ENCODE data around the gene YWHAQ. TPM values are rescaled to one million over a fixed set of nuclear protein-coding genes. Genes with fewer than 3 reads are reported as not detected.

The YWHAQ gene
- total and polyA plus RNA-seq, 9 of the 15 experiments (the other 6 are each of a cell fraction or from before 2014, with no cell fraction given), result 63.1 to 359 (median 203) TPM

- TF ChIP-seq GATA2 (CRISPR knock-in tag; IDR thresholded peaks at IDR 0.05) (no peak), ZNF592 (IDR thresholded peaks at IDR 0.05) (no peak), FOSL1 (tag; conservative IDR thresholded peaks at IDR 0.05) (peak; percentile 93), ILK (tag; IDR thresholded peaks at IDR 0.05; ENCODE audit: borderline replicate concordance, low read depth) (no peak)
Measured at GRCh38 chr2:9565436-9566153, 65.2 kb downstream of the YWHAQ start (continued).

GRCh38 chr2:9560628-9561027 lies 70.2 kb downstream of the YWHAQ start:
- H3K27ac ChIP-seq (ENCODE audit: extremely low read depth, low read depth, low read length), result no peak overlapping the region
- WGBS (ENCODE audit: insufficient coverage, low coverage, missing lambda C conversion rate), result 42% methylated on average over 2 of the region's 2 CpGs
- no peaks in the 10 kb centered on the region for H3K9me1 ChIP-seq (ENCODE audit: control insufficient read depth, insufficient read depth, low read length)
- H3K4me3 ChIP-seq, result no peak overlapping the region
- no peak for DNase-seq (ENCODE audit: extremely low read depth in 1 of 4, low spot score in 3 of 4)
- in situ Hi-C loops (cut with MboI) (no loop called here), intact Hi-C loops (cut with micrococcal nuclease) (no loop called here)
- H4K20me1 ChIP-seq (replicated peaks; ENCODE audit: control insufficient read depth, insufficient read depth, low read length), result no peaks in the 10 kb centered on the region
- no peak overlapping the region for H3K9ac ChIP-seq (ENCODE audit: insufficient read depth in 1 of 2, low read depth in 2 of 2, low read length in 2 of 2)
- FAIRE-seq, result no peak
- no peaks in the 10 kb centered on the region for H3K36me3 ChIP-seq (ENCODE audit: control insufficient read depth, insufficient read depth, low read length)
- POLR2A ChIA-PET, result no interaction called here
- no TSS peak for BruUV-seq (replicated peaks)
- no peak overlapping the region for H2AFZ ChIP-seq (ENCODE audit: low read depth, low read length)
- peaks cover under 1 to 4% of the 10 kb centered on the region in 2 experiments; a peak in 2 of 5 replicates for H3K4me1 ChIP-seq (replicated peaks in 1 of 2; ENCODE audit: control insufficient read depth in 2 of 2, insufficient read depth in 2 of 2, low read length in 2 of 2)
- H3K4me2 ChIP-seq (ENCODE audit: insufficient read depth, low read length), result no peak overlapping the region
- H3K27me3 ChIP-seq (ENCODE audit: control insufficient read depth in 2 of 2, insufficient read depth in 2 of 2, low read length in 2 of 2), result no peaks in the 10 kb centered on the region
- H3K79me2 ChIP-seq (ENCODE audit: control insufficient read depth, insufficient read depth, low read length), result peaks cover 12% of the 10 kb centered on the region
- no peak for ATAC-seq
- CTCF ChIA-PET (ENCODE audit: low intra/inter-chr PET ratio), result no interaction called here
- no peaks in the 10 kb centered on the region for H3K9me3 ChIP-seq (replicated peaks; ENCODE audit: control insufficient read depth, insufficient read depth, low read depth, low read length)
- TF ChIP-seq ZFPM2 (CRISPR knock-in tag; IDR thresholded peaks at IDR 0.05), result no peak
- no peak for TF ChIP-seq ZNF41 (CRISPR knock-in tag; conservative IDR thresholded peaks at IDR 0.05)
- TF ChIP-seq HOXB6 (CRISPR knock-in tag; IDR thresholded peaks at IDR 0.05; ENCODE audit: borderline replicate concordance), result no peak
- TF ChIP-seq POLR2A (conservative IDR thresholded peaks at IDR 0.05), result no peak
- TF ChIP-seq TGIF2 (CRISPR knock-in tag; IDR thresholded peaks at IDR 0.05), result no peak
- no peak for TF ChIP-seq HOMEZ (CRISPR knock-in tag; IDR thresholded peaks at IDR 0.05)
- no peak for TF ChIP-seq SMAD1 (IDR thresholded peaks at IDR 0.05; ENCODE audit: low read depth, low read length, partially characterized antibody)
- TF ChIP-seq C11orf30 (IDR thresholded peaks at IDR 0.05; ENCODE audit: low read depth), result no peak
- no peak for TF ChIP-seq ELF4 (CRISPR knock-in tag; IDR thresholded peaks at IDR 0.05)
- TF ChIP-seq MEIS2 (IDR thresholded peaks at IDR 0.05; ENCODE audit: partially characterized antibody), result peak; percentile 63
- TF ChIP-seq PKNOX1 (IDR thresholded peaks at IDR 0.05), result peak; percentile 30; the same call in 1 of the 2 replicates

Measured in K562 (cell line).